ENCODE results near the gene NFIA. TPM values are rescaled to one million over a fixed set of nuclear protein-coding genes. Genes with fewer than 3 reads are reported as not detected.

The NFIA gene
- total and polyA plus RNA-seq, 10 of the 15 experiments (the other 5 are each of a cell fraction or from before 2014, with no cell fraction given) = 0.10 to 0.16 TPM; not detected in 8

DNA sequence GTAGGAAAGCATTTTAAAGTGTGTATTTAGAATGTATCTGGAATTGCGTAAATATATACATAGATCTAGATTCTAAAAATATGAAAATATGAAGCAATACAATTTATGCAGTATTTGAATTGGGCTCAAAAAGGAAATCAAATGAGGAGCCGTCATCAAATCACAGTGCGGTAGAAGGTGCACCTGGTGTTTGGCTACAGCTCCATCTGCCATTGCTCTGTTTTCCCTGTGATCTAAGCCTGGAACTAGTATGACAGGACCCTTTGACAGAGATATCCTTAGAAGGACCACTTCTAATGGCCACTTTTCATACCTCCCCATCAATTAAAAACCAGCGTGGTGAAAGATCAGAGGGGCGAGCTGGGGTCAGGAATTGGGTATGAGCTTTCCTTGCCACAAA, 202.6 kb downstream of the NFIA start:
- BruUV-seq (replicated peaks) = no TSS peak
- ChIA-PET POLR2A (no interaction called here), RAD21 (ENCODE audit: unreplicated experiment) (no interaction called here), SMC1A (ENCODE audit: uncharacterized antibody, unreplicated experiment) (interaction anchor here (1.2 kb wide), 1 partner anchor 15 kb away, joined by 3 read pairs; no protein-coding TSS in a partner anchor), CTCF (no interaction called here)
- H3K79me2 ChIP-seq (ENCODE audit: control insufficient read depth, insufficient read depth, low read length) = no peaks in the 10 kb centered on the region
- no peak overlapping the region for H3K4me3 ChIP-seq
- H3K4me1 ChIP-seq (ENCODE audit: control insufficient read depth, insufficient read depth, low read length) = peaks cover 4% of the 10 kb centered on the region; the same call in 1 of the 2 replicates
- intact Hi-C loops (cut with micrococcal nuclease; ENCODE audit: unreplicated experiment) (no loop called here), in situ Hi-C loops (cut with MboI) (no loop called here)
- no peak overlapping the region for H2AFZ ChIP-seq (ENCODE audit: control insufficient read depth, low read depth, low read length)
- FAIRE-seq (no peak), ATAC-seq (no peak), DNase-seq (ENCODE audit: low read depth, low spot score) (no peak)
- H3K9ac ChIP-seq (ENCODE audit: control insufficient read depth, insufficient read depth, low read length) = no peak overlapping the region
- H4K20me1 ChIP-seq (ENCODE audit: control insufficient read depth, insufficient read depth) = no peaks in the 10 kb centered on the region
- no peaks in the 10 kb centered on the region for H3K27me3 ChIP-seq (replicated peaks in 1 of 2; ENCODE audit: control insufficient read depth in 2 of 2, insufficient read depth in 2 of 2, low read length in 1 of 2)
- no peak overlapping the region for H3K27ac ChIP-seq (ENCODE audit: control insufficient read depth, insufficient read depth)
- H3K9me3 ChIP-seq (replicated peaks; ENCODE audit: control insufficient read depth, insufficient read depth, low read length) = no peaks in the 10 kb centered on the region
- 54% methylated on average over 5 of the region's 5 CpGs for WGBS (ENCODE audit: insufficient coverage, insufficient replicate concordance, low lambda C conversion rate, missing lambda C conversion rate)
- TF ChIP-seq ZNF622 (IDR thresholded peaks at IDR 0.05) = no peak
- TF ChIP-seq USF2 (IDR thresholded peaks at IDR 0.05; ENCODE audit: borderline replicate concordance, low read depth, low read length) = no peak
- no peak for TF ChIP-seq NRF1 (conservative IDR thresholded peaks at IDR 0.05; ENCODE audit: low read depth, low read length)
- no peak for TF ChIP-seq ZNF384 (IDR thresholded peaks at IDR 0.05; ENCODE audit: borderline replicate concordance, low read depth, low read length)
- no peak for TF ChIP-seq CEBPB (IDR thresholded peaks at IDR 0.05; ENCODE audit: borderline replicate concordance in 1 of 2, low read depth in 2 of 2, low read length in 2 of 2)
- no peak for TF ChIP-seq POLR2A (IDR thresholded peaks at IDR 0.05; ENCODE audit: low read depth, low read length)
- TF ChIP-seq, protein P1, sequence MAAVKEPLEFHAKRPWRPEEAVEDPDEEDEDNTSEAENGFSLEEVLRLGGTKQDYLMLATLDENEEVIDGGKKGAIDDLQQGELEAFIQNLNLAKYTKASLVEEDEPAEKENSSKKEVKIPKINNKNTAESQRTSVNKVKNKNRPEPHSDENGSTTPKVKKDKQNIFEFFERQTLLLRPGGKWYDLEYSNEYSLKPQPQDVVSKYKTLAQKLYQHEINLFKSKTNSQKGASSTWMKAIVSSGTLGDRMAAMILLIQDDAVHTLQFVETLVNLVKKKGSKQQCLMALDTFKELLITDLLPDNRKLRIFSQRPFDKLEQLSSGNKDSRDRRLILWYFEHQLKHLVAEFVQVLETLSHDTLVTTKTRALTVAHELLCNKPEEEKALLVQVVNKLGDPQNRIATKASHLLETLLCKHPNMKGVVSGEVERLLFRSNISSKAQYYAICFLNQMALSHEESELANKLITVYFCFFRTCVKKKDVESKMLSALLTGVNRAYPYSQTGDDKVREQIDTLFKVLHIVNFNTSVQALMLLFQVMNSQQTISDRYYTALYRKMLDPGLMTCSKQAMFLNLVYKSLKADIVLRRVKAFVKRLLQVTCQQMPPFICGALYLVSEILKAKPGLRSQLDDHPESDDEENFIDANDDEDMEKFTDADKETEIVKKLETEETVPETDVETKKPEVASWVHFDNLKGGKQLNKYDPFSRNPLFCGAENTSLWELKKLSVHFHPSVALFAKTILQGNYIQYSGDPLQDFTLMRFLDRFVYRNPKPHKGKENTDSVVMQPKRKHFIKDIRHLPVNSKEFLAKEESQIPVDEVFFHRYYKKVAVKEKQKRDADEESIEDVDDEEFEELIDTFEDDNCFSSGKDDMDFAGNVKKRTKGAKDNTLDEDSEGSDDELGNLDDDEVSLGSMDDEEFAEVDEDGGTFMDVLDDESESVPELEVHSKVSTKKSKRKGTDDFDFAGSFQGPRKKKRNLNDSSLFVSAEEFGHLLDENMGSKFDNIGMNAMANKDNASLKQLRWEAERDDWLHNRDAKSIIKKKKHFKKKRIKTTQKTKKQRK (IDR thresholded peaks at IDR 0.05; ENCODE audit: low read depth, low read length) = no peak
- no peak for TF ChIP-seq SKIL (IDR thresholded peaks at IDR 0.05; ENCODE audit: low read depth, poor library complexity, severe bottlenecking)
- TF ChIP-seq ELK1 (IDR thresholded peaks at IDR 0.05; ENCODE audit: low read depth, low read length) = no peak
- no peak for TF ChIP-seq FOXK2 (IDR thresholded peaks at IDR 0.05)
- no peak overlapping the region for H3K4me2 ChIP-seq (ENCODE audit: control insufficient read depth, insufficient read depth)
- no peaks in the 10 kb centered on the region for H3K36me3 ChIP-seq (ENCODE audit: control insufficient read depth in 2 of 2, insufficient read depth in 2 of 2, low read length in 1 of 2)

Data from GM12878 (cell line).